ENCODE data around the gene INMT. TPM values are rescaled to one million over a fixed set of nuclear protein-coding genes. Genes with fewer than 3 reads are reported as not detected.

Gene INMT
- total and polyA plus RNA-seq, 8 donors = 1.8 to 27.2 (median 7.1) TPM

DNA sequence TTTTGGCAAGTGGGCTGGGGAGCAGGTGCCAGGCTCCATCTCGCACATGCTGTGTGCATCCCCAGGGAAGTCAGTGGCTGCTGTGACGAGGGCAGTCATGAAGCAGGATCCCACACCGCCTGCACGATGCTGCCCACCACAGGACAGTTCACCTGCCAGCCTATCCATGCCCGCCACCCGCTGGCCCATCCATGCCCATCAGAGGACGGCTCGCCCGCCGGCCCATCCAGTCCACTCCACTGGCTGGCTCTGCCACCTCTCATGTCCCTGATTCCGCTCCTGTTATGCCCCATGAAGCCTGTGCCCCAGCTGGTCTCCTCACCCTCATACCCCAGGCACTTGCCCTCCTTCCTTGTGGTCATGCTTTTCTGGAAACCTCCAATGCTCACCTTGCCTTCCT lies 18.2 kb upstream of the INMT start:
- WGBS, 5 donors = 82 to 96% (median 92%) methylated on average over 9 to 11 of the region's 11 CpGs

DNA sequence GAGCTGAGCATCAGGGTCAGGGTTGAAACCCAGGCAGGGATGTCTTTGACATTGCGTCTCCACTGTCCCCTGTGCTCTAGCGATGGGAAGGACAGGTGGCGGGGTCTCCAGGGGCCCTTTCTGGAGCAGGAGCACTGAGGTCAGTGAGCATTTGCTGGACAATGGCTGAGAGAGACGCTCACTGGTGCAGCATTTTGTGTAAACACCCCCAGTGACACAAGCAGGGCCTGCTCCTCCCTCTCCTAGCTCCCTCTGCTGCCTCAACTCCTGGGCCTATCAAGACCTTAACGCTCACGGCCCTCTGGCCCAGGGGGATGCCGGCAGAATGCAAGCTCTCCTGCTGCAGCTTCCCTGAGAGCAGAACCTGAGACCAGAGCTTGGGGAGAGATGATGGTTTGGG lies 17.4 kb upstream of the INMT start:
- no peak for DNase-seq
- TF ChIP-seq POLR2AphosphoS5 (IDR thresholded peaks at IDR 0.05) (no peak), CTCF (IDR thresholded peaks at IDR 0.05) (no peak), POLR2A (IDR thresholded peaks at IDR 0.05) (no peak), EP300 (IDR thresholded peaks at IDR 0.05) (no peak)
- WGBS, 5 donors = 71 to 82% (median 79%) methylated on average over 7 of the region's 7 CpGs
- no peaks in the 10 kb centered on the region for H3K4me1 ChIP-seq
- no peak overlapping the region for H3K4me3 ChIP-seq
- H3K36me3 ChIP-seq = no peaks in the 10 kb centered on the region
- no peaks in the 10 kb centered on the region for H3K9me3 ChIP-seq
- H3K27ac ChIP-seq = no peak overlapping the region
- peaks cover 0 to 6% (median 0%) of the 10 kb centered on the region in 3 donors for H3K27me3 ChIP-seq
- intact Hi-C loops (cut with DNase I; ENCODE audit: low total_unique reads) = no loop called here

More for the DNA sequence above, 18.2 kb upstream of the INMT start:
- Histone ChIP-seq H3K27me3 (peaks cover 0 to 6% (median 0%) of the 10 kb centered on the region in 3 donors), H3K36me3 (no peaks in the 10 kb centered on the region), H3K4me3 (no peak overlapping the region), H3K9me3 (no peaks in the 10 kb centered on the region), H3K4me1 (no peaks in the 10 kb centered on the region), H3K27ac (no peak overlapping the region)
- TF ChIP-seq CTCF (IDR thresholded peaks at IDR 0.05) = no peak
- no peak for TF ChIP-seq POLR2AphosphoS5 (IDR thresholded peaks at IDR 0.05)
- no peak for TF ChIP-seq POLR2A (IDR thresholded peaks at IDR 0.05)
- no peak for TF ChIP-seq EP300 (IDR thresholded peaks at IDR 0.05)
- intact Hi-C loops (cut with DNase I; ENCODE audit: low total_unique reads) = no loop called here
- DNase-seq = no peak

DNA sequence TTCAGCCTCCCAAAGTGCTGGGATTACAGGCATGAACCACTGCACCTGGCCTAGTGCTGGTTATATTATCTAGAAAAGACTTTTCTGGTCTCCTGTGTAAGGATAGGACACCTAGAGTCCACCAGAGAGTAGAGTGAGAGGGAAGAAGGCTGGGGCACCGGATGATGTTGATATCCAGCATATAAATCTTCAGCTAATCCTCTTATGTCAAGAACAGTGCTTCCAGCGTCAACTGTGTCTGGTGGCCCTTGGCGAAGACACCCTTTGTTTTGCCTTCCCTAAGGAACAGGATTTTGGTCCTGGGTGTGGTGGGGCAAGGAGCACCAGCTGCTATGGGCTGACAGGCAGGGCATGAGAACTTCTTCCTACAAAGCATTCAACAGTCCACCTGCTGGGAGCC lies 16.3 kb upstream of the INMT start:
- no peak for DNase-seq
- 80 to 97% (median 86%) methylated on average over 3 of the region's 3 CpGs for WGBS, 5 donors
- Histone ChIP-seq H3K4me1 (peaks cover 0 to 6% (median 2%) of the 10 kb centered on the region in 4 donors), H3K9me3 (no peaks in the 10 kb centered on the region), H3K27me3 (peaks cover 0 to 6% (median 0%) of the 10 kb centered on the region in 3 donors), H3K27ac (no peak overlapping the region), H3K36me3 (no peaks in the 10 kb centered on the region), H3K4me3 (no peak overlapping the region)
- no peak for TF ChIP-seq POLR2AphosphoS5 (IDR thresholded peaks at IDR 0.05)
- TF ChIP-seq EP300 (IDR thresholded peaks at IDR 0.05) = no peak
- TF ChIP-seq POLR2A (IDR thresholded peaks at IDR 0.05) = no peak
- no peak for TF ChIP-seq CTCF (IDR thresholded peaks at IDR 0.05)
- intact Hi-C loops (cut with DNase I; ENCODE audit: low total_unique reads) = no loop called here

GRCh38 chr7:30736291-30736690 lies 15.6 kb upstream of the INMT start:
- TF ChIP-seq CTCF (IDR thresholded peaks at IDR 0.05) (no peak), EP300 (IDR thresholded peaks at IDR 0.05) (no peak), POLR2AphosphoS5 (IDR thresholded peaks at IDR 0.05) (no peak), POLR2A (IDR thresholded peaks at IDR 0.05) (no peak)
- H3K27ac ChIP-seq = no peak overlapping the region
- 78 to 87% (median 82%) methylated on average over 4 of the region's 4 CpGs for WGBS, 5 donors
- no peak overlapping the region for H3K4me3 ChIP-seq
- no peak for DNase-seq
- intact Hi-C loops (cut with DNase I; ENCODE audit: low total_unique reads) = no loop called here
- peaks cover 0 to 1% (median 0%) of the 10 kb centered on the region in 3 donors for H3K27me3 ChIP-seq
- no peaks in the 10 kb centered on the region for H3K9me3 ChIP-seq
- no peaks in the 10 kb centered on the region for H3K36me3 ChIP-seq
- peaks cover 0 to 6% (median 3%) of the 10 kb centered on the region in 4 donors for H3K4me1 ChIP-seq
